GM19397 (cell line): ENCODE results near the gene CALCOCO1.
"Not testable (repeated sequence)": the region's sequence is repeated elsewhere in the genome, so short reads cannot be mapped to it uniquely, and the experiment has no call there.

Experiments used
- ATAC-seq: cut with Tn5 transposase; IDR thresholded peaks from one replicate; pipeline ENCODE4 v1.9.1; 2021; ENCODE audit warnings: mild to moderate bottlenecking, moderate library complexity; ENCODE audit not compliant: unreplicated experiment

The CALCOCO1 gene

DNA sequence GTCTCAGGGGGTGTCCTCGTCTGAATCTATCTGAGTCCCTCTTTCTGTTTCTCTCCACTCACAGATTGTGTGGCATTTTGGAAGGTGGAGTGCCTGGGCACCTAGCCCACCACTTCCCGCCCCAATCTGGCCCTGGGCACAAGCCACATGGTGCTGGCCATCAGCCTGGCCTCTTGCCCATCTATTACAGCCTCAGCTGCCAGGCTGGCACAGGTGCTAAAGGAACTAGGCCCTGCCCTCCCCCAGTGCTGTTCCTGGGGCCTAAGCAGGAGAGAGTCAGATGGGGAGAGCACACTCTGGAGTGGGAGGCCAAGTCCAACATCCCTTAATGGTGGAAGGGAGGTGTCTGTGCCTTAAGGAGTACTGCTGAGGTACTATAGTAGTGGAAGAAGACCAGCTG, 8.3 kb upstream of the CALCOCO1 start:
- ATAC-seq = no peak

DNA sequence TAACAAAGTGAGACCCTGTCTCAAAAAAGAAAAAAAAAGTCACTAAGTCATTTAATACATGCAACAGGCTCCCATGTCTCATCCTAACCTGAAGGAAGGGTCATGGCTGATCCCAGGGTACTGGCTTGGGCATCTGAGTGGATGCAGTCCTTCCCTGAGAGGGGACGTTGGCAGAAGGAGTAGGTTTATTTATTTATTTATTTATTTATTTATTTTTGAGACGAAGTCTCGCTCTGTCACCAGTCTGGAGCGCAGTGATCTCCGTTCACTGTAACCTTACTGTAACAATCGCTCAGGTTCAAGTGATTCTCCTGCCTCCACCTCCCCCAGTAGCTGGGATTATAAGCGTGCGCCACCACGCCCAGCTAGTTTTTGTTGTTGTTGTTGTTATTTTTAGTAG, 7.2 kb upstream of the CALCOCO1 start:
- no peak for ATAC-seq

DNA sequence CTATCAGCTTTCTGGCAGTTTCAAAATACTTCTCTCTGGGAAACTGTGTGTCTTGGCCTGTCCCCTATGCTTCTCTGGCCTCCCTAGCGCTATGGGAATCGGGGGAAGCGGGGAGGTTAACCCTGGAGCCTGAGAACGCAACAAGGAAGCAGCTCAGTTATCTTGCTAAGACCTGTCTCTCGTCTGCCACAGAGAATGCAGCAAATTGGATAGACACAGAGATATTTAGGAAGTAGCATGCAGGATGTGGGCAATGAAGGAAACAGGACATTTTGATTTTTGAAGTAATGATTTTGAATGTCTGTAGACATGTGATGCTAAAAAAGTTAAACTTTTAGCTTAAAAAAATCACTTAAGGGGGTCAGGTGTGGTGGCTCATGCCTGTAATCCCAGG, 6.6 kb upstream of the CALCOCO1 start:
- no peak for ATAC-seq

DNA sequence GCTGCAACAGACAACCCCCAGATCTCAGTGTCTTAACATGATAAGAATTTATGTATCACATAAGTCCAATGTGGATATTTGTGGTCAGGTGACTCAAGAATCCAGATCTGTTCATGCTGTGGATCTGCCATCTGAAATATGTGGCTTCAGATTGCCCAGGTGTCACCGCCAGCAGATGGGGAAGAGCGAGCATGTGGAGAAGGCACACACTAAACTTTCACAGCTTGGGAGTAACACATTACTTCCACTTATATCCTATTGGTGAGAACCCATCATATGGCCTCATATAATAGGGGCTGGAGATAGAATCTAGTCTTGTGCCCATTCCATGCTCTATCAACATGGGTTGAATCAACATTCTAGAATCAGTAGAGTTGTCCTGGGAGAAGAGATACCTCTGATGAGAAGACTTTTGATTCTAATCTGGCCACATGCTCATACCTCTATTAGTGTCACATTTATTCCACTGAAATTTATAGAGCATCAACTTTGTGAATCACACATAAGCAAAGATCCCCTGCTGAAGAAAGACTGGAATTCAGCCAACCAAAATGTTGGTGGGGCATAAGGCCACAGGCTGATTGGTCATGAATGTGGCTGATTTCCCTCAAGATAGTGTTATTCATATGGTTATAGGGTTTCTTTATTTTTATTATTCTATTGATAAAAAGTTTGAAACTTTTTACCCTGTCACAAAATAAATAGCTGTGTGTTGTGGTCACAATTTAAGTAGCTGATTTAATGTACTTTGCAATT, 6.0 kb upstream of the CALCOCO1 start:
- no peak for ATAC-seq

DNA sequence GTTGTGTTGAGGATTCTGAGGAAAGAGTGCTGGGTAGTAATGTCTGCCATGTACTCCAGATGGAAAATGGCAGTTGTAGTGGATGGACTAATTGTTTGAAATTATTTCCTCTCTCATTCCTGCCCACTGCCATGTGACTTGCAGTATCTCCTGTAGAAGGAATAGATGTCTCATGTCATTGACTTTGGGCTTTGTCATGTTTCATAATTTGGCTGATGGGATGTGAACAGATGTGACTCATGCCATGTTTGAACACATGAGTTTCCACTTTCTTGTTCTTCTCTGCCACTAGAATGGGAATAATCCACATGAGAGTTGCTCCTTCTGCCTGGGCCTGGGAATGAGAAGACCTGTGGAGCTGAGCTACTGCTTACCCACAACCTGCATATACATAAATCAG, 2.4 kb upstream of the CALCOCO1 start:
- no peak for ATAC-seq

DNA sequence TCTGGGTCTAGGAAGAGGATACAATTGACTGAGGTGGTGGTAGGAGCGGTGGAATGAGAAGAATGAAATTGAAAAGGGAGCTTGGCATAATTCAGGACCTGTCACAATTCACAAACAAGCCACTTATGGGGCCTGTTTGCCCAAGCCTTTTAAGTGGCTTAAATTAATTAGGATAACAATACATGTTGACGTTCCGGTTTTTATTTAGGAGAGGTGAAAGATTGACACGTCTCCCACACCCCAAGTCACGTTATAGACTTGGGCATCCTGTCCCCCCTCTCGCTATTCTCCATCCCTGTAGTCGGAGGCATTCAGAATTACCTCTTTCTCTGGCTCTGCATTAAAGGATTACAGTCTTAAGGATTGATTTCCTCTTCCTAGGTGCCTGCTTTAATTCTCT, 954 bp upstream of the CALCOCO1 start:
- no peak for ATAC-seq

DNA sequence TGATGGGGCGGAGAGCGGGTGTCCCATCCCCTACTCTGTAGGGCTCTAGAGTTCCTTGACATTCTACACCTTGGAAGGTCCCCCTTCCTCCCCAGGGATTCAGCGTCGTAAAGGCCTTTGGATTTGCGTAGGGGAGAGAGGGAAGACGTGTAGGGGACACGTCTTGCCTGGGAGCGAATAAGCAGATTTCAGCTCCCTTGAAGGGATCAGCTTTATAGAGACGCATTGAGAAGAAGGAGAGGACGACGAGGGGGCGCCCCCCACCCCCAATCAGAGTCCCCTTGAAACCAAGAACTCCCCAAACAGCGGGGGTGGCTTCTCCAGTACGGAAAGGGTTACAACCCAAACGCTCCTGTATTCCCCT, 324 bp downstream of the CALCOCO1 start:
- ATAC-seq = peak; percentile 3

DNA sequence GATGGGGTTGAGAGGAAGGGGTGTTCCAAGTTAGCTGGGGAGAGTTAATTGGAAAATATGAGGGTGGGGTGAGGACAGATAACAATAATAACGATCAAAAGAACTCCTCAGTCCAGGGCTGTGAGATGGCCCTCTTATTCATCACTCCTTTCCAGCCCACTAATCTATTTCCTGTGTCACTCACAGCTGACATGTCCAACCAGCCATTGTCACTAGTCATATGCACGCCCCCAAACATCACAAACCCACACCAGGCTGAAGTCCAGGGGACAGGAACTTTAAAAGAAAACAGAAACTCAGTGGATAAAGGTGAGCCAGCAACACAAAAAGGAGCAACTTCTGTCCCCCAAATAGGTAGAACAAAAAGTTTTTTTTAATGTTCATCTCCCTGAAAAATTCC, 911 bp downstream of the CALCOCO1 start:
- ATAC-seq = no peak

DNA sequence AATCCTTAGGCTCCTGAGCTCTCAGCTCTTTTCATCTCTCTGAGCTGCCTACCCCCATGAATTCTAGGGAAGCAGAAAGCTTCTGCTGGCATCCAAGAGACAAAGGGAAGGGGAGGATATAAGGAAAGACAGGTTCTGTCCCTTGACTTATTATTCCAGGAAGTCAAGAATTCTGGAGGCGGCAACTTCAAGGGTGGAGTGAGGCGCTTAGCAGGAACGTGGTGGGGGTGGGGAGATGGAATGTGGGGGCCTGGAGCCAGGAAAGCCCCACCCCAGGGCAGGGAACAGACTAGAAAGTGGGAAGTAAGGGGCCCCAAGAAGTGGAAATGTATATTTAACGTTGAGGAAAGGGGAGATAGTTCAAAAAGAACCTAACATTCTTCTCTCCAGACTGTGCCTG, 1.4 kb downstream of the CALCOCO1 start:
- no peak for ATAC-seq

DNA sequence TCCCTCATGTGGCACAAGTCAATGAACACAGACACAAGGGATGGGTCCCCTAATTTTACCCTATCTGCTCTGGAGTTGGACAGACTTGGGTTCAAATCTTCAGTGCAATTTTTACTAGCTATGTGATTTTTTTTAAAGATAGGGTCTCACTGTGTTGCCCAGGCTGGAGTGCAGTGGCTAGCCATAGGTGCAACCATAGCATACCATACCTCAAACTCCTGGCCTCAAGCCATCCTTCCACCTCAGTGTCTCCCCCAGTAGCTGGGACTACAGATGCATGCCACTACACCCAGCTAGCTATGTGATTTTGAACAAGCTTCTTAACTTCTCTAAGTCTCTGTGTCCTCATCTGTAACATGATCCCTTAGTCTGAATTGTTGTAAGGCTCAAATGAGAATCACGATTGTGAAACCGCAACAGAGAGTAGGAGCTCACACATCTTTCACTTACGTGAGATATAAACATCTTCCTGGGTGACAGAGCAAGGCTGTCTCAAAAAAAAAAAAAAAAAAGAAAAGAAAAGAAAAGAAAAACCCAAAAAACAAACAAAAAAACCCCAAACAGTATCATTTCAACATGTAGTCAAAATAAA, 4.7 kb downstream of the CALCOCO1 start:
- no peak for ATAC-seq

DNA sequence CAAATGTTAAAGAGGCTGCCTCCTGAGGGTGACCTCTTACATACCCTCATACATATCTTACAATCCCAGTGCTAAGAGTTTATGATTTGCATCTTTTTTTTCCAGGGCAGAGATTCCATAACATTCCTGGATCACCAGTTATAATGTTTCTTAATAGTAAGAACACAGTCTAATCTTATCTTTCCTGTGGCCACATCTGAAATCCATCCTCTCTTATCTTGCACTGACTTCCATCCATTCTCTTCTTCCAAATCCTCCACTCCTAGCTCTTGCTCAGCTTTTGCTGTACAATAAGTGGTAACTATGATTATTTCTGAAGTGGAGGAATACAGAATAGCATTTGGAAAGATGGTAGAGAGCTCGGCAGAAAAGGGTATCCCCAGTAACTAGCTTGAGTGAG, 6.3 kb downstream of the CALCOCO1 start:
- ATAC-seq = no peak

DNA sequence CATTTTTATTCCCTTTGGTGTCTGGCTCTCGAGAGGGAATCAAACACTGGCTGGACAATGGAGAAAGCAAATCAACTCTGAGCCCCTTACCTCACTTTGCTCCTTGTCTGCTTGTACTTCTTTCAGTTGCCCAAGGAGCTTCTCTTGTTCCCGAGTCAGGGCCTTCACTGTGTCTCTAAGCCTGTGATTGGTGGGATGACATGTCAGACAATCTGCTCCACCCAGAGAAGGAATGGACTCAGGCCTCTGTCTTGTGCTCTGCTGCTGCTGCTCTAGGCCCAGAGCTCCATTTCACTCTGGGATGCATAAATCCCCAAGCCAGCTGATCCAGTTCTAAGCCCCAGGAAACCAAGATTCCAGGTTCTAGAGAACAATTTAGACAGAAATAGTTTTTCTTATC, 7.6 kb downstream of the CALCOCO1 start:
- no peak for ATAC-seq

DNA sequence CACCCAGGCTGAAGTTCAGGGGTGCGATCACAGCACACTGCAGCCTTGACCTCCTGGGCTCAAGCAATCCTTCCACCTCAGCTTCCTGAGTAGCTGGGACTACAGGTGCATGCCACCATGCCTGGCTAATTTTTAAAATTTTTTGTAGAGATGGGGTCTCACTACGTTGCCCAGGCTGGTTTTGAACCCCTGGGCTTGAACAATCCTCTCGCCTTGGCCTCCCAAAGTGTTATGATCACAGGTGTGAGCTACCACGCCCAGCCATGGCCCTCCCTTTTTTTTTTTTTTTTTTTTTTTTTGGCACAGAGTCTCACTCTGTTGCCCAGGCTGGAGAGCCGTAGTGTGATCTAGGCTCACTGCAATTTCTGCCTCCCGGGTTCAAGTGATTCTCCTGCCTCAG, 8.7 kb downstream of the CALCOCO1 start:
- not testable (repeated sequence) for ATAC-seq

DNA sequence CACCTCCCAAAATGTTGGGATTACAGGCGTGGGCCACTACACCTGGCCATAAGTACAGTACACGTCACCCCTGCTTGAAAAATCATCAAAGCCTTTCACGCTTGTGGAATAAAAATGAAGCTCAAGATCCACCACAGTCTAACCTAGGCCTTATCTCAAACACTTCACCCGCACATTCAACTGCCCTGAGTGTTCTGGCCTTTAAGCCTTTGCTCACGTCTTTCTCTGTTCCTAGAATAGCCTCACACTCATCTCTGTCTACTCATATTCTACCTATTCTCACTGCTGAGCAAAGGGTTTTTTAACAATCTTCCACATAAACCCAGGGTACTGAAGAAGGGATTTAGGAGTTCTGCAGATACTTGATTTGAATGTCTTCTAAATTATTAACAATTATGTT, 9.9 kb downstream of the CALCOCO1 start:
- ATAC-seq = no peak

DNA sequence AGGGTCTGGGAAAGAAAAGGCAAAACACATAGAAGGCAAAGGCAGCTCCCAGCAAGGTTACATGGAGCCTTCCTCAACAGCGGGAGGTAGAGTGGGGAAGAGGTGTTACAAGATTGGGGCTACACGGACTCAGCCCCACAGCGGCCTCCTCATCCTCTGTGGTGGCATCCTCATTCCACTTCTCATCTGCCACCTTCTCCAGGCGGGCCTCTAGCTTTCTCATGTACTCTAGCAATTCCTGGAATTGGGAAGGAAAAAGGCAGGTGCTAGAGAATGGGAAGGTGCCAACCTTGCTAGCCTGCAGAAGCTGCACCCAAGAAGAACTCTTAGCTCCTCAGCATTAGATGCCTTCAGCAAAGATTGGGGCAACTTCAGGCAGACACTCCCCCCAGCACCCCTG, 13.2 kb downstream of the CALCOCO1 start:
- ATAC-seq = no peak

DNA sequence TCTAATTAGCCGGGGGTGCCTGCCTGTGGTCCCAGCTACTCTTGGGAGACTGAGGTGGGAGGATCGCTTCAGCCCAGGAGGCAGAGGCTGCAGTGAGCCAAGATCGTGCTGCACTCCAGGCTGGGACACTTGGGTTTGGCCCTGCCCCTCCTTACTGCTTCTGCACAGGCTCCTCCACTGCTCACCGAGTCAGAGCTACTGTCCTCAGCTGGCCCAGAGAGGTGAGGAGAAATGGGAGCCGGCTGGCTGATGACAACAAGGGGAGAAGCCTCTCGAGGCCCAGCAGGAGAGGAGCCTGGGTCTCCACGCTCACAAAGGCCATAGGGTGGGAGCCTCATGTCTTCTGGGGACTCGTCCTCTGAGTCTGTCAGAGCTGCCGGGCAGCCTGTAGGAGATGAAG, 13.7 kb downstream of the CALCOCO1 start:
- ATAC-seq = no peak

DNA sequence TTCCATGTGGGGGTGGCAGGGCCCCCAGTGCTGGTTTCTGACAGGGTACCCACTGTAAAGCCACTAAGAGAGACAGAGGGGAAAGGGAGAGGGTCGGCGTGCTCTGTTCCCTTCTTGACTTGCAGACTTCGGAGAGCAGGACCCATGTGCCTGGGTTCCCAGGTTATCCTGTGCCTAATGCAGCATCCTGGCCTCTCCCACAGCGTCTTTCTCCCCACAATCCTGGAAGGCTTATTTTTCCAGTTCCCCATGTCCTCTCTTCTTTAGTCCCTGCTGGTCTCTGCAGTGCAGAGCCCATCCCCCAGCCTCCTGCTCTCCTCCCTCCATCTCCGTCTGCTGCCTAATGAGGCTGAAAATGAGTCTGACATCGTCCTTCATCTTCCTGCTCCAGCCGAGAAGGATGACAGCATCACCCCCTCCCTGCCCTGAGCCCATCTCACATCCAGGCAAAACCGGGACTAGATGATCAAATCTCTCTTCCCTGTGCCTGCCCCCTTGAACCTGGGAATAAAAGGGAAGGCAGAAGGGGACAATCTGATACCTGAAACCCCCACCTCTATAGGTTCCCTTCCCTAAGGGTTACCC, 15.1 kb downstream of the CALCOCO1 start:
- ATAC-seq = no peak

DNA sequence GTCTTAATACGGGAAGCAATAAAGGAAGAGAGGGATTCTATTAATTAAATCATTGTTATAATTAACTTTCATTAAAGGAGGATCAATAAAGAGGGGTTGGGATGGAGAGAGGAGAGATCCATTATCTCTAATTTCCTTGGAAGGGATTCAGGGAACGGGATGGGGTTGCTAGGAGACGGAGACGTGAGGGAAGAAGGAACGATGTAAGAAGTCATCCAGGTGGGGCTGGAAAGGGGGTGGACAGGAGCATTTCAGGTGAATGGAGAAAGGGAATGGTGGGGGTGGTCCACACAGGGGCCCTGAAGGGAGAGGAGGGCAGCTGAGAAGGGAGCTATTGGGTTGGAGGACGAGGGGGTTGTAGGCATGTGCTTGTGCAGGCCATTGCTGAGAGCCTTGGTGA, 17.2 kb downstream of the CALCOCO1 start:
- ATAC-seq = no peak

DNA sequence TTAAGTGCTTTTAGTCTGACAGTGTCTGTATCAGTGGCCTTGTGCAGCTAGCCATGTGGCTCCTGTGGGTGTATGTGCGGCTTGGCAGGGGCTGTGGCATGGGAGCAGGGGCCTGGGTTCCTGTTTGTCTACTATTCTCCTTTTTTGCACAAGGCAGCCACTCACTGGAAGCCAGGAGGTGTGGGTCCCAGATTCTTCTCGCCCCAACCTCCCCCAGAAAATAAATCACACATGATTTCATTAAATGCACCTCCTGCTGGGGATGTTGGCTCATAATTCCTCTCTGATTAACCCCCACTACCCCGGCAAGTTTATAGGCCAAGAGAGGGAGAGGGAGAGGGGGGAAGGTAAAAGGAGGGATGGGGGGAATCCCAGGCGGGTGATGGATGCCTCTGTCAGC, 17.6 kb downstream of the CALCOCO1 start:
- no peak for ATAC-seq

DNA sequence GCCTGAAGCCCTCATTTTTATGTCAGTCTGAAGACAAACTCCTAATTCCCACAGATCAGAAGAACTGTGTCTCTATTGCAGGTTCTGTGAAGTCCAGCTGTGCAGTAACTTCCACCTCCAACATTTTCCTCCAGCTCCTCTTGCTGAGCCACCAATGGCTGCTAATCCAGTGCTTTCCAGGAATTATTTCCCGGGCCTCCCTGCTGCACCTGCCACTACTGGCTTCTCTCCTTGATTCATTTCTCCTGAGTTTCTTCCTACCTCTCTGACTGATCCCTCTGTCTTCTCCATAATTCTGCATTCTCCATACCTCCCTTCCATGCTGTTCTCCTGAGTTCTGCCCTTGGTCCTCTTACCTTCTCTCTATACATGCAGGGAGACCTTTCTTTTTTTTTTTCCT, 21.2 kb downstream of the CALCOCO1 start:
- no peak for ATAC-seq

DNA sequence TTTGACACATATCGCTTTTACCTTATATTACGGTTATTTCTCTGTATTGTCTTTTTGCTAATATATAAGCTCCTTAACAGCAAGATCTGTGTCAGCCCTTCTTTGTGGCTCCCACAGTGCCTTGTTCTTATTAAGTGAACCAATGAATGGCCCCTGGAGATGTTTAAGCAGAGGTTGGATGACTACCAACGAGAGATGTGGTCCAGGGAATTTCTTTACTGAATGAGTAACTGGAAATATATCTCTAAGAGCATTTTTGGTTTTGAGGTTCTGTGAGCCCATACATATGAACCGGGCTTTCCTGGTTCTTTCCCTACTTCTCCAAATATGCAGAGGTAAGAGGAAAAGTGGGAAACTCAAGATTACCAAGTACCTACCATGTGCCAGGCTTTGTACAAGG, 23.5 kb downstream of the CALCOCO1 start:
- no peak for ATAC-seq

DNA sequence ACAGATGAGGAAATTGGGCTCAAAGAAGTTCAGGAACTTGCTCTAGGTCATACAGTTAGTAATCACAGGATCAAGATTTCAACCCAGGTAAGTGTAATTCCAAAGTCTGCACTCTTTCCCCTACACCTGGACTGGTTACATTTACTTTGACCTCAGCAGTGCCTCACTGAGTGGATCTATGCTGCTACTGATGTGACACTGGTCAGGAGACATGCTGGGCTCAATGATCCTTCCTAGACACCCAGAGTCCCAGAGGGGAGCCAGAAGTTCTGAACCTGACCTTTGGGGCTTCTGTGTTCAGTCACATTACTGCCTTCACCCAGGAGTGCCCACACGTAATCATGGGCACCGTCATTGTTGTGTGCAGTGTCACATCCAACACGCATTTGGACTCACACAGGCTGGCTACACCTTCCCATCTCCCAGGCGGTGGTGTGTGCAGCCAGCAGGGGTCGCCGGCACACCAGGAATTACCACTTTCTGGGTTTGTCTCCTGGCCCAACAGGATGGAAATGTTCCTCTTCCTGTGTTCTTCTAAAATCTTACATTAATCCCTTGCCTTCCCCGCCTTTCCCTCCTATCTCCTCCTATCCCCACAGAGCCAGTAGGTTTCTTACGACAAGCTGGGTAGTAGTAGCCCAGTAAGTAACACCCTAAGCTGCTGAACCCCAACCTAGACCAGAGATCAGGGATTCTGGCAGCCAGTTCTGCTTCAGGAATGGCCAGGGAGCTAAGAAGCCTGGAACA, 25.6 kb downstream of the CALCOCO1 start:
- no peak for ATAC-seq
